Measurements from ENCODE around the gene SH3D21. TPM values are rescaled to one million over a fixed set of nuclear protein-coding genes. Genes with fewer than 3 reads are reported as not detected.
A peak's percentile ranks its signal among the peaks of the same experiment; 100 is the strongest.

Gene SH3D21
- total RNA-seq, 2 donors from 2014 or later = 14.7 to 15.5 TPM

DNA sequence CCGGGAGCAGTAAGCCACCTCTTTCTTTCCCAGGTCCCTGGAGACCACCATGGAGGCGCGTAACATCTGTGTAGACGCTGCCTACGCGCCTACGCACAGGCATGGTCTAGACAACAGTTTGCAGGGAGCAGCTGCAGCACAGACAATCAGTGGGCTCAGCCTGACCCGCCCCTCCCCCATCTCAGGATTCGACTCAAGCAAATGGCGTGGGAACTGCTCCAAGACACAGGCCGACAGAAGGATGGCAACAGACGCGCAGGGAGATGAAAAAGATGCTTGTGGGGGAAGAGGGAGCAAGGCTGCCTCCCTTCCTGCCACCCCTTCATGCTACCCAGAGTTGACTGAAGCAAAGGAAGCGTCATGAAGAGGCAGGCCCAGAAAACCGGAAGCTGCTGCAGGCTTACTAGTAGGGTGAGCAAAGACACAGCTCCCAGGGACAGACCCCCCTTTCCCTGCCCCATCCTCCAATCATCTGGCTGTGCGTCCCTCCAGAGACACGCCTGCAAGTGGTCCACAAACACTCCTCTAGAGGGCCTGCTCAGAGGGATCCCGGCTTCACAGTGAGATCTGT, 60.0 kb downstream of the SH3D21 start:
- peaks cover 64% of the 10 kb centered on the region for H3K36me3 ChIP-seq (ENCODE audit: control insufficient read depth, insufficient read depth, low read length)
- TF ChIP-seq, protein P1, sequence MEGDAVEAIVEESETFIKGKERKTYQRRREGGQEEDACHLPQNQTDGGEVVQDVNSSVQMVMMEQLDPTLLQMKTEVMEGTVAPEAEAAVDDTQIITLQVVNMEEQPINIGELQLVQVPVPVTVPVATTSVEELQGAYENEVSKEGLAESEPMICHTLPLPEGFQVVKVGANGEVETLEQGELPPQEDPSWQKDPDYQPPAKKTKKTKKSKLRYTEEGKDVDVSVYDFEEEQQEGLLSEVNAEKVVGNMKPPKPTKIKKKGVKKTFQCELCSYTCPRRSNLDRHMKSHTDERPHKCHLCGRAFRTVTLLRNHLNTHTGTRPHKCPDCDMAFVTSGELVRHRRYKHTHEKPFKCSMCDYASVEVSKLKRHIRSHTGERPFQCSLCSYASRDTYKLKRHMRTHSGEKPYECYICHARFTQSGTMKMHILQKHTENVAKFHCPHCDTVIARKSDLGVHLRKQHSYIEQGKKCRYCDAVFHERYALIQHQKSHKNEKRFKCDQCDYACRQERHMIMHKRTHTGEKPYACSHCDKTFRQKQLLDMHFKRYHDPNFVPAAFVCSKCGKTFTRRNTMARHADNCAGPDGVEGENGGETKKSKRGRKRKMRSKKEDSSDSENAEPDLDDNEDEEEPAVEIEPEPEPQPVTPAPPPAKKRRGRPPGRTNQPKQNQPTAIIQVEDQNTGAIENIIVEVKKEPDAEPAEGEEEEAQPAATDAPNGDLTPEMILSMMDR (conservative IDR thresholded peaks at IDR 0.05) = peak; percentile 21
- H3K4me3 ChIP-seq (ENCODE audit: low read length) = no peak overlapping the region
- H3K27me3 ChIP-seq (ENCODE audit: control insufficient read depth, insufficient read depth, low read length, poor library complexity, severe bottlenecking) = no peaks in the 10 kb centered on the region
- DNase-seq = peak; percentile 67
- H3K9ac ChIP-seq (ENCODE audit: extremely low read depth, low read length, poor library complexity, severe bottlenecking) = no peak overlapping the region
- no peaks in the 10 kb centered on the region for H3K9me3 ChIP-seq (ENCODE audit: control insufficient read depth, low read length)
- H3K27ac ChIP-seq (ENCODE audit: low read depth, low read length) = peak overlapping the region; percentile 95
- H3K4me1 ChIP-seq (ENCODE audit: control insufficient read depth, insufficient read depth, low read length) = no peaks in the 10 kb centered on the region
- H3K4me3 Mint-ChIP-seq = no peak overlapping the region
- peaks cover 32% of the 10 kb centered on the region for H3K36me3 Mint-ChIP-seq (ENCODE audit: low read depth)
- peak overlapping the region; percentile 70 for H3K27ac Mint-ChIP-seq
- no peaks in the 10 kb centered on the region for H3K27me3 Mint-ChIP-seq (ENCODE audit: insufficient read depth)
- H3K9me3 Mint-ChIP-seq = no peaks in the 10 kb centered on the region
- WGBS, 2 experiments (ENCODE audit: insufficient coverage in 1 of 2, insufficient read length in 1 of 2) = 83 to 86% methylated on average over 16 to 18 of the region's 18 CpGs
- H3K4me1 Mint-ChIP-seq = peaks cover 11% of the 10 kb centered on the region

DNA sequence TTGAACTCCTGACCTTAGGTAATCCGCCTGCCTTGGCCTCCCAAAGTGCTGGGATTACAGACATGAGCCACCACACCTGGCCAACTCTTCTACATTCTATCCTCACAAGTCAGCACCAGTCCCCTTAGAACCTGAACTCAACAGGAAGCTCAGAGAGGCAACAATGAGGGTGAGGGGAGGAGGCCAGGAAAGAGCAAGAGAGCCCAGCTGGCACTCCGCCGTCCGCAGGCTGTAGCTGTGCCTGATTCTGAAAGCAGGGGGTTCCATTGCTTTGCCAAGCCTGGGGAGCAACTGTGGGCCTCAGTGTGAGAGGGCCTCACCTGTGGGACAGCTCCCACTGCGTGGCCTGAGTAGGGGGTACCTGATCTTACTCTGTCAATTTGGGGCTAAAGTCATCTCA, 60.9 kb downstream of the SH3D21 start:
- H3K9me3 Mint-ChIP-seq = no peaks in the 10 kb centered on the region
- H3K27ac Mint-ChIP-seq = no peak overlapping the region
- H3K4me3 ChIP-seq (ENCODE audit: low read length) = no peak overlapping the region
- 91 to 96% methylated on average over 4 to 5 of the region's 5 CpGs for WGBS, 2 experiments (ENCODE audit: insufficient coverage in 1 of 2, insufficient read length in 1 of 2)
- H3K4me1 Mint-ChIP-seq = peaks cover 11% of the 10 kb centered on the region
- peaks cover 56% of the 10 kb centered on the region for H3K36me3 ChIP-seq (ENCODE audit: control insufficient read depth, insufficient read depth, low read length)
- H3K27ac ChIP-seq (ENCODE audit: low read depth, low read length) = no peak overlapping the region
- H3K27me3 ChIP-seq (ENCODE audit: control insufficient read depth, insufficient read depth, low read length, poor library complexity, severe bottlenecking) = no peaks in the 10 kb centered on the region
- H3K36me3 Mint-ChIP-seq (ENCODE audit: low read depth) = peaks cover 29% of the 10 kb centered on the region
- H3K4me3 Mint-ChIP-seq = no peak overlapping the region
- no peaks in the 10 kb centered on the region for H3K27me3 Mint-ChIP-seq (ENCODE audit: insufficient read depth)
- TF ChIP-seq, protein P1 (conservative IDR thresholded peaks at IDR 0.05) = no peak
- H3K9me3 ChIP-seq (ENCODE audit: control insufficient read depth, low read length) = no peaks in the 10 kb centered on the region
- no peak for DNase-seq
- no peaks in the 10 kb centered on the region for H3K4me1 ChIP-seq (ENCODE audit: control insufficient read depth, insufficient read depth, low read length)
- no peak overlapping the region for H3K9ac ChIP-seq (ENCODE audit: extremely low read depth, low read length, poor library complexity, severe bottlenecking)

- Mint-ChIP-seq H3K9me3 (no peaks in the 10 kb centered on the region), H3K36me3 (ENCODE audit: low read depth) (peaks cover 28% of the 10 kb centered on the region), H3K27me3 (ENCODE audit: insufficient read depth) (no peaks in the 10 kb centered on the region), H3K27ac (no peak overlapping the region), H3K4me1 (peaks cover 11% of the 10 kb centered on the region), H3K4me3 (no peak overlapping the region)
- H3K27me3 ChIP-seq (ENCODE audit: control insufficient read depth, insufficient read depth, low read length, poor library complexity, severe bottlenecking) = no peaks in the 10 kb centered on the region
- H3K36me3 ChIP-seq (ENCODE audit: control insufficient read depth, insufficient read depth, low read length) = peaks cover 53% of the 10 kb centered on the region
- no peak overlapping the region for H3K9ac ChIP-seq (ENCODE audit: extremely low read depth, low read length, poor library complexity, severe bottlenecking)
- no peak for DNase-seq
- TF ChIP-seq, protein P1 (conservative IDR thresholded peaks at IDR 0.05) = no peak
- no peaks in the 10 kb centered on the region for H3K9me3 ChIP-seq (ENCODE audit: control insufficient read depth, low read length)
- WGBS, 2 experiments (ENCODE audit: insufficient coverage in 1 of 2, insufficient read length in 1 of 2) = 96 to 100% methylated on average over 2 to 4 of the region's 4 CpGs
- H3K27ac ChIP-seq (ENCODE audit: low read depth, low read length) = no peak overlapping the region
- no peak overlapping the region for H3K4me3 ChIP-seq (ENCODE audit: low read length)
- no peaks in the 10 kb centered on the region for H3K4me1 ChIP-seq (ENCODE audit: control insufficient read depth, insufficient read depth, low read length)
Measured at GRCh38 chr1:36367798-36368197, 61.6 kb downstream of the SH3D21 start.
